H9 (cell line): ENCODE measurements around the gene PCCB. TPM values are rescaled to one million over a fixed set of nuclear protein-coding genes. Genes with fewer than 3 reads are reported as not detected.

ENCODE experiments used
- DNase-seq: peaks from one replicate; pipeline ENCODE4 v3.0.0-alpha.2; 2017
- H2AFZ ChIP-seq: one replicate; pipeline ENCODE4 v1.6.1; 2013; ENCODE audit warnings: mild to moderate bottlenecking, low read length, control low read depth, moderate library complexity
- H2AK5ac ChIP-seq: 2 replicates; pipeline ENCODE4 v1.6.1; 2013; ENCODE audit warnings: low read length, control low read depth, mixed read lengths; ENCODE audit not compliant: insufficient read length
- H2BK120ac ChIP-seq: one replicate; pipeline ENCODE4 v1.6.1; 2013; ENCODE audit warnings: low read depth, mild to moderate bottlenecking, low read length, control low read depth, inconsistent platforms; ENCODE audit not compliant: poor library complexity, severe bottlenecking
- H2BK12ac ChIP-seq: 2 replicates; pipeline ENCODE4 v1.6.1; 2013; ENCODE audit warnings: low read length, control low read depth, mixed read lengths, low read depth; ENCODE audit not compliant: insufficient read length
- H2BK15ac ChIP-seq: 2 replicates; pipeline ENCODE4 v1.6.1; 2013; ENCODE audit warnings: low read depth, low read length, control low read depth
- H2BK20ac ChIP-seq: one replicate; pipeline ENCODE4 v1.6.1; 2013; ENCODE audit warnings: low read depth, mild to moderate bottlenecking, low read length, control low read depth, inconsistent platforms; ENCODE audit not compliant: poor library complexity, severe bottlenecking
- H2BK5ac ChIP-seq: 2 replicates; pipeline ENCODE4 v1.6.1; 2013; ENCODE audit warnings: low read length, control low read depth, mixed read lengths; ENCODE audit not compliant: insufficient read length
- H3K14ac ChIP-seq: 2 replicates; pipeline ENCODE4 v1.6.1; 2013; ENCODE audit warnings: low read length, control low read depth; ENCODE audit not compliant: insufficient read depth
- H3K18ac ChIP-seq: 2 replicates; pipeline ENCODE4 v1.6.1; 2013; ENCODE audit warnings: low read depth, mild to moderate bottlenecking, mixed read lengths, low read length, control low read depth; ENCODE audit not compliant: insufficient read length
- H3K23ac ChIP-seq: 2 replicates; pipeline ENCODE4 v1.6.1; 2013; ENCODE audit warnings: low read length, control low read depth, mixed read lengths, low read depth; ENCODE audit not compliant: insufficient read length
- H3K23me2 ChIP-seq: 2 replicates; pipeline ENCODE4 v1.6.1; 2013; ENCODE audit warnings: low read depth, mild to moderate bottlenecking, mixed read lengths, low read length, control low read depth; ENCODE audit not compliant: insufficient read length, poor library complexity, severe bottlenecking
- H3K27ac ChIP-seq: 2 replicates; pipeline ENCODE4 v1.5.1; 2013; ENCODE audit warnings: low read length, control low read depth, mixed read lengths, low read depth; ENCODE audit not compliant: insufficient read length
- H3K27me3 ChIP-seq: 2 replicates; pipeline ENCODE4 v1.6.1; 2013; ENCODE audit warnings: low read length, control low read depth, inconsistent platforms; ENCODE audit not compliant: insufficient read depth
- H3K4ac ChIP-seq: 2 replicates; pipeline ENCODE4 v1.6.1; 2013; ENCODE audit warnings: low read depth, mild to moderate bottlenecking, control low read depth, inconsistent platforms, low read length, moderate library complexity
- H3K4me1 ChIP-seq: 2 replicates; pipeline ENCODE4 v1.6.1; 2013; ENCODE audit warnings: low read length, control low read depth, inconsistent platforms; ENCODE audit not compliant: insufficient read depth
- H3K4me2 ChIP-seq: 2 replicates; pipeline ENCODE4 v1.6.1; 2013; ENCODE audit warnings: low read length, control low read depth, mixed read lengths; ENCODE audit not compliant: insufficient read length, insufficient read depth
- H3K56ac ChIP-seq: 2 replicates; pipeline ENCODE4 v1.6.1; 2013; ENCODE audit warnings: low read depth, mild to moderate bottlenecking, mixed read lengths, low read length, control low read depth; ENCODE audit not compliant: insufficient read length
- H3K79me1 ChIP-seq: 2 replicates; pipeline ENCODE4 v1.6.1; 2013; ENCODE audit warnings: low read depth, mild to moderate bottlenecking, moderate library complexity, low read length, control low read depth, inconsistent platforms; ENCODE audit not compliant: insufficient read depth, poor library complexity, severe bottlenecking
- H3K79me2 ChIP-seq: 2 replicates; pipeline ENCODE4 v1.6.1; 2013; ENCODE audit warnings: low read length, control low read depth, inconsistent platforms; ENCODE audit not compliant: insufficient read depth
- H3K9ac ChIP-seq: 2 replicates; pipeline ENCODE4 v1.6.1; 2013; ENCODE audit warnings: low read length, control low read depth, mixed read lengths; ENCODE audit not compliant: insufficient read length; ENCODE audit errors: extremely low read depth
- H3K9me3 ChIP-seq: one replicate; pipeline ENCODE4 v1.6.1; 2013; ENCODE audit warnings: low read depth, low read length, inconsistent platforms; ENCODE audit not compliant: control insufficient read depth
- H3T11ph ChIP-seq: one replicate; pipeline ENCODE4 v1.6.1; 2013; ENCODE audit warnings: mild to moderate bottlenecking, low read length, control low read depth, inconsistent platforms
- H4K20me1 ChIP-seq: one replicate; pipeline ENCODE4 v1.6.1; 2013; ENCODE audit not compliant: control insufficient read depth, insufficient read length, insufficient read depth
- H4K5ac ChIP-seq: 2 replicates; pipeline ENCODE4 v1.6.1; 2013; ENCODE audit warnings: low read depth, mild to moderate bottlenecking, mixed read lengths, low read length, control low read depth; ENCODE audit not compliant: insufficient read length
- H4K8ac ChIP-seq: replicated peaks from 2 replicates; pipeline ENCODE4 v1.6.1; 2013; ENCODE audit warnings: low read length, control low read depth, mixed read lengths, low read depth; ENCODE audit not compliant: insufficient read length
- H4K91ac ChIP-seq: 2 replicates; pipeline ENCODE4 v1.6.1; 2013; ENCODE audit warnings: low read depth, mild to moderate bottlenecking, moderate library complexity, mixed read lengths, low read length, control low read depth; ENCODE audit not compliant: insufficient read length
- H3K27ac Mint-ChIP-seq, 3 experiments: 2 replicates in 2 of 3; 3 replicates in 1 of 3; pipeline ENCODE4 v1.8.0; 2020 to 2021; ENCODE audit warnings: mixed read lengths in 3 of 3, mild to moderate bottlenecking in 1 of 3, moderate library complexity in 1 of 3
- H3K27me3 Mint-ChIP-seq: 2 replicates; pipeline ENCODE4 v1.8.0; 2021; ENCODE audit warnings: low read depth, mild to moderate bottlenecking, moderate library complexity, mixed read lengths
- H3K36me3 Mint-ChIP-seq, 3 experiments: 2 replicates in 2 of 3; 3 replicates in 1 of 3; pipeline ENCODE4 v1.8.0; 2020 to 2021; ENCODE audit warnings: low read depth in 3 of 3, mixed read lengths in 3 of 3; ENCODE audit not compliant: insufficient read depth in 1 of 3
- H3K4me1 Mint-ChIP-seq, 2 experiments: 2 replicates each; pipeline ENCODE4 v1.8.0; 2020; ENCODE audit warnings: mixed read lengths in 2 of 2
- H3K4me3 Mint-ChIP-seq, 2 experiments: 2 replicates in 1 of 2; 3 replicates in 1 of 2; pipeline ENCODE4 v1.8.0; 2020 to 2021; ENCODE audit warnings: mild to moderate bottlenecking in 2 of 2, mixed read lengths in 2 of 2, moderate library complexity in 1 of 2
- H3K9me3 Mint-ChIP-seq, 2 experiments: 2 replicates in 1 of 2; 3 replicates in 1 of 2; pipeline ENCODE4 v1.8.0; 2020; ENCODE audit warnings: mild to moderate bottlenecking in 2 of 2, mixed read lengths in 2 of 2, moderate library complexity in 1 of 2
- CTCF ChIP-seq: fragments of 200-600 bp; sonication (generic); conservative IDR thresholded peaks from 3 replicates; pipeline ENCODE4 v1.8.0; 2021; ENCODE audit warnings: antibody characterized with exemption, mild to moderate bottlenecking
- total RNA-seq: library from RNA; stranded (reverse); gene quantifications from 2 replicates; pipeline ENCODE4 v1.2.1, GENCODE V29; 2021

The PCCB gene
- total RNA-seq, 1 experiment from 2014 or later, result 68.9 TPM

DNA sequence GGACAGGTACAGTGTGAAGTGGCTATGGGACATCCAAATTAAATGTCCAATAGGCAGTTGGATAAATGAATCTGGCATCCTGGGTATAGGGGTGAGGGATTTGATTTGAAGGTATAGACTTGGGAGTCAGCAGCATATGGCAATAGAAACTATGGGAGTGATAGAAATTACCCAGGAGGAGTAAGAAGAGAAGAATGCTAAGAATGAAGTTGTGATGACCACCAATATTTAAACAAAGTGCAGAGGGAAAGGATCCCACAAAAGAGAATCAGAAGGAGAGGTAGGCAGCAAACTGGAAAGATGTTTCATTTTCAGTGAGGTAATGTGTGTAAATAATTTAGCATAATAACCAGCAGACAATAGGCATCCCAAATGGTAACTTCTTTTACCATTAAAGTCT is 40.2 kb upstream of the PCCB start:
- Histone ChIP-seq H2BK12ac (no peak overlapping the region), H3K79me1 (no peaks in the 10 kb centered on the region), H3K4me1 (no peaks in the 10 kb centered on the region), H2AK5ac (no peak overlapping the region), H3K18ac (no peak overlapping the region), H2AFZ (no peak overlapping the region), H2BK120ac (no peak overlapping the region), H2BK5ac (no peak overlapping the region), H3K4me2 (no peak overlapping the region), H3K23me2 (no peaks in the 10 kb centered on the region), H3K9me3 (no peaks in the 10 kb centered on the region), H3K27me3 (no peaks in the 10 kb centered on the region), H3K14ac (no peak overlapping the region), H2BK15ac (no peak overlapping the region), H4K91ac (no peak overlapping the region), H4K8ac (no peak overlapping the region), H4K20me1 (no peaks in the 10 kb centered on the region), H3K27ac (no peak overlapping the region), H3K23ac (no peak overlapping the region), H3K79me2 (no peaks in the 10 kb centered on the region), H3K9ac (no peak overlapping the region), H3K56ac (no peak overlapping the region), H3T11ph (no peak overlapping the region), H4K5ac (no peak overlapping the region), H3K4ac (no peak overlapping the region), H2BK20ac (no peak overlapping the region)
- H3K27ac Mint-ChIP-seq, result no peak overlapping the region
- no peak for TF ChIP-seq CTCF
- no peaks in the 10 kb centered on the region for H3K27me3 Mint-ChIP-seq
- DNase-seq, result no peak
- no peak overlapping the region for H3K4me3 Mint-ChIP-seq
- no peaks in the 10 kb centered on the region for H3K9me3 Mint-ChIP-seq
- H3K36me3 Mint-ChIP-seq, result no peaks in the 10 kb centered on the region
- no peaks in the 10 kb centered on the region for H3K4me1 Mint-ChIP-seq
